ENCODE measurements around the gene FKBP9.
"Not testable (repeated sequence)": the region's sequence is repeated elsewhere in the genome, so short reads cannot be mapped to it uniquely, and the experiment has no call there.

FKBP9 gene

GRCh38 chr7:32942415-32943251, 14.6 kb upstream of the FKBP9 start:
- Histone ChIP-seq H3K36me3 (ENCODE audit: insufficient read depth, low read length) (no peaks in the 10 kb centered on the region), H3K9ac (ENCODE audit: insufficient read length) (peak overlapping the region; percentile 85), H3K9me3 (ENCODE audit: low read depth, low read length) (peaks cover 5% of the 10 kb centered on the region; the same call in 1 of the 2 replicates), H3K4me3 (peak overlapping the region; percentile 95), H3K27ac (peak overlapping the region; percentile 62; the same call in 1 of the 2 replicates)
- TF ChIP-seq POLR2AphosphoS5 (IDR thresholded peaks at IDR 0.05; ENCODE audit: borderline replicate concordance, low read depth, low read length): peak; percentile 53; the same call in 1 of the 2 replicates
- no peak for TF ChIP-seq EZH2 (IDR thresholded peaks at IDR 0.05)
- DNase-seq (ENCODE audit: low read depth, low spot score): no peak

GRCh38 chr7:32943252-32944030, 13.8 kb upstream of the FKBP9 start:
- peaks cover 5% of the 10 kb centered on the region; the same call in 1 of the 2 replicates for H3K9me3 ChIP-seq (ENCODE audit: low read depth, low read length)
- no peak overlapping the region for H3K27ac ChIP-seq
- no peak for DNase-seq (ENCODE audit: low read depth, low spot score)
- peak overlapping the region; percentile 20 for H3K9ac ChIP-seq (ENCODE audit: insufficient read length)
- TF ChIP-seq POLR2AphosphoS5 (IDR thresholded peaks at IDR 0.05; ENCODE audit: borderline replicate concordance, low read depth, low read length) (no peak), FOXP2 (optimal IDR thresholded peaks at IDR 0.05; ENCODE audit: control extremely low read depth, extremely low read length, insufficient read depth) (no peak), EZH2 (IDR thresholded peaks at IDR 0.05) (no peak)
- H3K4me3 ChIP-seq: peak overlapping the region; percentile 95
- no peaks in the 10 kb centered on the region for H3K36me3 ChIP-seq (ENCODE audit: insufficient read depth, low read length)

- TF ChIP-seq EZH2 (IDR thresholded peaks at IDR 0.05) (no peak), FOXP2 (optimal IDR thresholded peaks at IDR 0.05; ENCODE audit: control extremely low read depth, extremely low read length, insufficient read depth) (no peak), POLR2AphosphoS5 (IDR thresholded peaks at IDR 0.05; ENCODE audit: borderline replicate concordance, low read depth, low read length) (no peak)
- H3K27ac ChIP-seq: no peak overlapping the region
- no peak overlapping the region for H3K4me3 ChIP-seq
- H3K9ac ChIP-seq (ENCODE audit: insufficient read length): no peak overlapping the region
- H3K9me3 ChIP-seq (ENCODE audit: low read depth, low read length): peaks cover 5% of the 10 kb centered on the region; the same call in 1 of the 2 replicates
- no peak for DNase-seq (ENCODE audit: low read depth, low spot score)
- H3K36me3 ChIP-seq (ENCODE audit: insufficient read depth, low read length): no peaks in the 10 kb centered on the region
These were observed 9.7 kb upstream of the FKBP9 start for GRCh38 chr7:32947420-32947983.

GRCh38 chr7:32948202-32948601, 9.0 kb upstream of the FKBP9 start:
- no peak overlapping the region for H3K9ac ChIP-seq (ENCODE audit: insufficient read length)
- no peaks in the 10 kb centered on the region for H3K36me3 ChIP-seq (ENCODE audit: insufficient read depth, low read length)
- H3K27ac ChIP-seq: no peak overlapping the region
- peaks cover 5% of the 10 kb centered on the region; the same call in 1 of the 2 replicates for H3K9me3 ChIP-seq (ENCODE audit: low read depth, low read length)
- no peak for TF ChIP-seq FOXP2 (optimal IDR thresholded peaks at IDR 0.05; ENCODE audit: control extremely low read depth, extremely low read length, insufficient read depth)
- no peak for TF ChIP-seq POLR2AphosphoS5 (IDR thresholded peaks at IDR 0.05; ENCODE audit: borderline replicate concordance, low read depth, low read length)
- no peak for TF ChIP-seq EZH2 (IDR thresholded peaks at IDR 0.05)
- H3K4me3 ChIP-seq: no peak overlapping the region
- no peak for DNase-seq (ENCODE audit: low read depth, low spot score)

- TF ChIP-seq POLR2AphosphoS5 (IDR thresholded peaks at IDR 0.05; ENCODE audit: borderline replicate concordance, low read depth, low read length) (no peak), FOXP2 (optimal IDR thresholded peaks at IDR 0.05; ENCODE audit: control extremely low read depth, extremely low read length, insufficient read depth) (no peak), EZH2 (IDR thresholded peaks at IDR 0.05) (no peak)
- DNase-seq (ENCODE audit: low read depth, low spot score): no peak
- Histone ChIP-seq H3K27ac (no peak overlapping the region), H3K9me3 (ENCODE audit: low read depth, low read length) (no peaks in the 10 kb centered on the region), H3K9ac (ENCODE audit: insufficient read length) (no peak overlapping the region), H3K36me3 (ENCODE audit: insufficient read depth, low read length) (no peaks in the 10 kb centered on the region), H3K4me3 (no peak overlapping the region)
These were observed 4.4 kb upstream of the FKBP9 start for GRCh38 chr7:32952876-32953275.

- Histone ChIP-seq H3K9me3 (ENCODE audit: low read depth, low read length) (no peaks in the 10 kb centered on the region), H3K4me3 (peak overlapping the region; percentile 76), H3K9ac (ENCODE audit: insufficient read length) (peak overlapping the region; percentile 68), H3K36me3 (ENCODE audit: insufficient read depth, low read length) (no peaks in the 10 kb centered on the region), H3K27ac (no peak overlapping the region)
- no peak for DNase-seq (ENCODE audit: low read depth, low spot score)
- TF ChIP-seq FOXP2 (optimal IDR thresholded peaks at IDR 0.05; ENCODE audit: control extremely low read depth, extremely low read length, insufficient read depth) (no peak), POLR2AphosphoS5 (IDR thresholded peaks at IDR 0.05; ENCODE audit: borderline replicate concordance, low read depth, low read length) (no peak), EZH2 (IDR thresholded peaks at IDR 0.05) (no peak)
These were observed 1.1 kb downstream of the FKBP9 start for GRCh38 chr7:32958046-32959025.

- H3K9me3 ChIP-seq (ENCODE audit: low read depth, low read length); H3K9ac ChIP-seq (ENCODE audit: insufficient read length); DNase-seq (ENCODE audit: low read depth, low spot score); H3K27ac ChIP-seq; H3K36me3 ChIP-seq (ENCODE audit: insufficient read depth, low read length): not testable (repeated sequence)
- H3K4me3 ChIP-seq: peak overlapping the region; percentile 68
These were observed 6.7 kb downstream of the FKBP9 start for GRCh38 chr7:32963880-32964301.

- H3K4me3 ChIP-seq: peak overlapping the region; percentile 68
- not testable (repeated sequence) for H3K9ac ChIP-seq (ENCODE audit: insufficient read length); H3K27ac ChIP-seq; DNase-seq (ENCODE audit: low read depth, low spot score); H3K9me3 ChIP-seq (ENCODE audit: low read depth, low read length); H3K36me3 ChIP-seq (ENCODE audit: insufficient read depth, low read length)
These were observed 7.4 kb downstream of the FKBP9 start for GRCh38 chr7:32964461-32965159.

GRCh38 chr7:32966489-32967267, 9.4 kb downstream of the FKBP9 start:
- H3K9ac ChIP-seq (ENCODE audit: insufficient read length); H3K36me3 ChIP-seq (ENCODE audit: insufficient read depth, low read length); H3K9me3 ChIP-seq (ENCODE audit: low read depth, low read length); DNase-seq (ENCODE audit: low read depth, low spot score); H3K27ac ChIP-seq; H3K4me3 ChIP-seq: not testable (repeated sequence)

GRCh38 chr7:32967268-32967582, 10.0 kb downstream of the FKBP9 start:
- H3K27ac ChIP-seq; DNase-seq (ENCODE audit: low read depth, low spot score): not testable (repeated sequence)

More at GRCh38 chr7:32967268-32967582, 10.0 kb downstream of the FKBP9 start:
- not testable (repeated sequence) for H3K9me3 ChIP-seq (ENCODE audit: low read depth, low read length); H3K4me3 ChIP-seq; H3K9ac ChIP-seq (ENCODE audit: insufficient read length); H3K36me3 ChIP-seq (ENCODE audit: insufficient read depth, low read length)
